GM13976 (cell line): Measurements from ENCODE around the gene DUS3L.

ENCODE experiments used
- DNase-seq: peaks from one replicate; pipeline ENCODE4 v3.0.0; 2012; ENCODE audit warnings: low spot score
- in situ Hi-C: fragments of 300-500 bp; cut with MboI; formaldehyde crosslinking; loops from one replicate; pipeline ENCODE4 v1.12.0; 2022; ENCODE audit warnings: low sequenced_read_pairs, mixed read lengths, inconsistent platforms; ENCODE audit not compliant: unreplicated experiment
- TF ChIP-seq, protein P1 (sequence below): IDR thresholded peaks from 2 replicates; pipeline ENCODE4 v1.5.1; 2012; ENCODE audit warnings: borderline replicate concordance, mild to moderate bottlenecking; ENCODE audit not compliant: insufficient read depth; ENCODE audit errors: extremely low read depth, missing control alignments, control extremely low read depth

Gene DUS3L

GRCh38 chr19:5832061-5832460 lies 41.1 kb upstream of the DUS3L start:
- no peak for DNase-seq
- TF ChIP-seq, protein P1, sequence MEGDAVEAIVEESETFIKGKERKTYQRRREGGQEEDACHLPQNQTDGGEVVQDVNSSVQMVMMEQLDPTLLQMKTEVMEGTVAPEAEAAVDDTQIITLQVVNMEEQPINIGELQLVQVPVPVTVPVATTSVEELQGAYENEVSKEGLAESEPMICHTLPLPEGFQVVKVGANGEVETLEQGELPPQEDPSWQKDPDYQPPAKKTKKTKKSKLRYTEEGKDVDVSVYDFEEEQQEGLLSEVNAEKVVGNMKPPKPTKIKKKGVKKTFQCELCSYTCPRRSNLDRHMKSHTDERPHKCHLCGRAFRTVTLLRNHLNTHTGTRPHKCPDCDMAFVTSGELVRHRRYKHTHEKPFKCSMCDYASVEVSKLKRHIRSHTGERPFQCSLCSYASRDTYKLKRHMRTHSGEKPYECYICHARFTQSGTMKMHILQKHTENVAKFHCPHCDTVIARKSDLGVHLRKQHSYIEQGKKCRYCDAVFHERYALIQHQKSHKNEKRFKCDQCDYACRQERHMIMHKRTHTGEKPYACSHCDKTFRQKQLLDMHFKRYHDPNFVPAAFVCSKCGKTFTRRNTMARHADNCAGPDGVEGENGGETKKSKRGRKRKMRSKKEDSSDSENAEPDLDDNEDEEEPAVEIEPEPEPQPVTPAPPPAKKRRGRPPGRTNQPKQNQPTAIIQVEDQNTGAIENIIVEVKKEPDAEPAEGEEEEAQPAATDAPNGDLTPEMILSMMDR: no peak
- in situ Hi-C loops: no loop called here

- in situ Hi-C loops: no loop called here
- DNase-seq: no peak
- TF ChIP-seq, protein P1: no peak
These were observed 40.2 kb upstream of the DUS3L start for GRCh38 chr19:5831159-5831558.

DNA sequence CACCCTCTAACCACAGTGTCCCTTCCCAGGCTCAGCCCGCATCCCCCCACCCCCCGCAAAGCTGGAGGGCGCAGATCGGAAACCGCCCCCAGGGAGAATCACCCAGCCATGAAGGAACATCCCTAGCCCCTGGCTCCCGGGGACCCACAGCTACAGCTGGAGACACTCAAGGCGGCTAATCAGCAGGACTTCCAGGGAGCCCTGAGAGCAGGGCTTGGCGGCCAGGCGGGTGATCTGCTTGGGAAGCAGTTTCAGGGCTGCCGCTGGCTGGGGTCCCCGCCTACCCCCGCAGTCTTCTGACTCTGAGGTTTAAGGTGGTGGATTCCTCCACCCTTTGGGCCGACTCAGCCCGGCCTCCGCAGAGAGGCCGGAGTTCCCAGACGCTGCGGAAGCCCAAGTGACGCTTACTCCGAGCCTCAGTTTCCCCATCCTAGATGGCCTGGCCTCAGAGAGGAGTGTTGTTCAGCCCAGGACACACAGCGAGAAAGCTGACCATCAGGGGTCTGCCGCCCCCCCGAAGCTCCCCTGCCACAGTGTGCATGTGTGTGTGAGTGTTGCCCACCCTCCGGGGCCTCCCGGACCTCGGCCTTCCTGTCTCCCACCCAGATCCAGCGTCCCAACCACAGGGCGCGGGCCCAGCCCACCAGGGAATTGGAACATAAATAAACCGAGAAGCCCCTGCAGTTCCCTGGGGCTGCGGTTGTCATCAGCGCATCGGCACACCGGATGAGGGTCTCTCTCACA lies 38.8 kb upstream of the DUS3L start:
- DNase-seq: no peak
- in situ Hi-C loops: no loop called here
- TF ChIP-seq, protein P1: no peak

DNA sequence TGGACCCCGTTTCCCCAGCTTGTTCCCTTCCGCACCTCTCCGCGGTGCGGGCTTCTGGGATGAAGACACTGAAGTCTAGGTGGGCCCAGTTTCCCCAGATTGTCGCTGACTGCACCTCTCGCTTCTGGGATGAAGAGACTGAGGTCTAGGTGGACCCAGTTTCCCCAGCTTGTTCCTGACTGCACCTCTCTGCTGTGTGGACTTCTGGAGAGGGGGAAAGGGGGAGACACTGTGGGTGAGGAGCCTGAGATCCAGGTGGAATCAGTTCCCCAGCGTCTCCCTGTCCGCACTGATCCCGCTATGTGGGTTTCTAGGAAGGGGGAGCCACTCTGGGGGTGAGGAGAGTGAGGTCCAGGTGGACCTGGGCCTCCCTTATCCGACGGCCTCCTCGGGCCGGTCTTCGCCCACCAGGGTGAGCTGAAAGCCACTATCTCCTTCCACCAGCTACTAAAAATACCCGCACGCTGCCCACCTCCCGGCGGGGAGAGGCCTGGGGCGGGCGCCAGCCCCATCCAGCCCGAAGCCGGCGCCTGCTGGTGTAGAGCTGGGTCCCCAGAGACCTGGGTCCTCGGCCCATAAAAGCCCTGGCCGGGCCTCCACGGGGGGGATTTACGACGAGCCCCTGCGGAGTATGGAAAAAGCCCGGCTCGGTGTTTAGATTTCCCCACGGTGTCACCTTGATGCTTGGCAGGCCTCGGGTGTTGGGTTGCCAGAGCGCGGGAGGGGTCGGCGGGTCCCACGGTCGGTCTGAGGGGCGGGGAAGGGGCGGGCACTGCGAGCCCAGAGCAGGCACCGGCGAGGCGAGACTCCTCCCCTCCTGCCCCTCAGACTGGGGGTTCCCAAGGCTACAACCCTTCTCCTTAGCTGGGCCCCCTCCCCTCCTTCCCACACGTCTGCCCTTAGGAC lies 38.0 kb upstream of the DUS3L start:
- TF ChIP-seq, protein P1: no peak
- peak; percentile 77 for DNase-seq
- in situ Hi-C loops: no loop called here

- in situ Hi-C loops: no loop called here
- peak; percentile 99 for DNase-seq
- TF ChIP-seq, protein P1: no peak
These were observed 37.1 kb upstream of the DUS3L start for GRCh38 chr19:5827891-5828660.

DNA sequence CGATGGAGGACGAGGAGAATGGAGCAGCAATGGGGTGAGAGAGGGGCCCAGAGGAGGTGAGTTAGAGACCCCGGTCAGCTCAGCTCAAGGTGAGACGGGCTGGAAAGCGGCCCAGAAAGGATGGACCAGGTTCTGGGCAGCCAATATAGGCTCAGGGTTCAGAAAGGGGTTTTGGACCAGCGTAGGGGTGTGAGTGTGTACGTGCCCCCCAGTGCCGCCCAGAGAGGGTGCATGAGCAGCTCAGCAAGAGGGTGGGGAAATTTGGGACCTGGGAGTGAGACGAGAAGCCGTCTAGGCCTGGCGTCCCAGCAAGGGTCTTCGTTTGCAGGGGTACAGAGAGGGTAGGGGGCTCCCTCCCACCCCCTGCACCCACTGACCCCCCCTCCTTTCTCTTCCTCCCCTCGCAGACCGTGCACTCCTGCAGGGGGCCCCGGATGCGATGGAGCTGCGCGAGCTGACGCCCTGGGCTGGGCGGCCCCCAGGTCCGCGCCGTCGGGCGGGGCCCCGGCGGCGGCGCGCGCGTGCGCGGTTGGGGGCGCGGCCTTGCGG lies 36.5 kb upstream of the DUS3L start:
- DNase-seq: no peak
- in situ Hi-C loops: no loop called here
- TF ChIP-seq, protein P1: no peak
